NCI-H1694 treated with DMSO at 0.1 percent for 48 hours (cell line): ENCODE measurements around the gene NDOR1.

ENCODE experiments used
- DNase-seq: peaks from one replicate; lab custom pipeline; 2025; lab: John Stamatoyannopoulos, UW

The NDOR1 gene

DNA sequence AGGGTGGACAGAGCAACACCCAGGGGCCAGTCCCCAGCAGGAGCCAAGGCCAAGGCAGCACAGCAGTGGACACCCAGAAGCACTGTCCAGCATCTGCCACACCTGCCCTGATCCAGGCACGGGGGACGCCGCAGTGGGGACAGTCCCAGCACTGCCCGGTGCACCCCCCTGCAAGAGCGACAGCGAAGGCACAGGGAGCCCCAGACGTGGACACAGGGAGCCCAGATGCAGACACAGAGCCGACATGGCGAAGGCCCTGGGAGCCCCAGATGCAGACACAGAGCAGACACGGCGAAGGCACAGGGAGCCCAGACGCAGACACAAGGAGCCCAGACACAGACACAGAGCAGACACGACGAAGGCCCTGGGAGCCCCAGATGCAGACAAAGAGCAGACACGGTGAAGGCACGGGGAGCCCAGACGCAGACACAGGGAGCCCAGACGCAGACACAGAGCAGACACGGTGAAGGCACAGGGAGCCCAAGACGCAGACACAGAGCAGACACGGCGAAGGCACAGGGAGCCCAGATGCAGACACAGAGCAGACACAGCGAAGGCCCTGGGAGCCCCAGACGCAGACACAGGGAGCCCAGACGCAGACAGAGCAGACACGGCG, 21.4 kb upstream of the NDOR1 start:
- no peak for DNase-seq

DNA sequence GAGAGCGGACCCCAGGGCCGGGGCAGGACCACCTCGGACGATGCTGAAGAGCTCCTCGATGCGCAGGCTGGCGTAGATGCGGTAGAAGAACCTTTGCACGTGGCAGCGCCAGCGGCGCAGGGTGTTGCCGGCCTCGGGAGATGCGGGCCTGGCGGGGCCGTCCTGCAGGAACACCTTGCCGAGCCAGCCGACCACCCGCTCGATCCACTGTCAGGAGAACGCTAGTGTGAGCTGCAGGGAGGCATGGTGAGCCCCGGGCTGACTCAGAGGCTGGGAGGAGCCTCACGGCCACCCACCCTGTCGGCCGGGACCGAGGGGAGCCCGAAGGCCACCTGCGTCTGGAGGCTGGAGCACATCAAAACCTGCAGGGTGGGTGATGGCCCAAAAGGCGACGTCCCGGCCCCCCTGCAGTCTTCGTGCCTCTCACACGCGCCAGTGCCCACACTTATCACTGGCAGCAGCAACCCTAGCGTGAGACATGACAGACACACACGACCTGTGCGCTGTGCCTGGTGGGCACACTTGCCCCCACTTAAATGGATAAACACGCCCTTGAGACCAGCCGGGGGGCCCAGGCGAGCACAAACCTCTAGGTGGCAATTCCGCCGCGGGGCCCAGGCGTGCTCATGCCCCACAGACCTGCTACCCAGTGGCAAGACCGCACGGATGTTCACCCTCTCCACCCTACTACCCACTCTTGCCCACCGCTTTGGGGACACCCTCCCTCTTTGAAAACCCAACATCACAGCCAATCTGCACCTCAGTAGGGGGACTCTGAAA, 20.4 kb upstream of the NDOR1 start:
- DNase-seq = no peak

GRCh38 chr9:137185921-137186320, 19.6 kb upstream of the NDOR1 start:
- DNase-seq = no peak

GRCh38 chr9:137186385-137186784, 19.1 kb upstream of the NDOR1 start:
- DNase-seq = no peak

- no peak for DNase-seq
Measured at GRCh38 chr9:137187386-137187785, 18.1 kb upstream of the NDOR1 start.

DNA sequence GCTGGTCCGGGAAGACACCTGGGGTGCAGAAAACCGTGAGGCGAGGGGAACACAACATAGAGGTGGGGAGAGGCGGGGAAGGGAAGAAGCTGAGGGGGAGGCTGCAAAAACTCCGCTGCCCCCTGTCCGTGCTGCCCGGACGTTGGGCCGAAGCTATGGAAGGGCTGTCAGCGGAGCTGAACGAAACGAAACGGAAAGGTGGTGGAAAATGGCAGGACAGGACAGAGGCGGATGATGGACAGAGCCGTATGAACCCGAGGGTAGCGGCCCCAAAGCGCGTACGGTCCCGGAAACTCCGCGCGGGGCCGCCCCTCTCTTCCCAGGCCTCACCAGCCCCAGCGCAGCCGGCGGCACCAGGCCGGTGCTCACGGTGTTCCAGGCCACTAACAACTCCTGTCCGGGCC, 17.4 kb upstream of the NDOR1 start:
- DNase-seq = no peak

DNA sequence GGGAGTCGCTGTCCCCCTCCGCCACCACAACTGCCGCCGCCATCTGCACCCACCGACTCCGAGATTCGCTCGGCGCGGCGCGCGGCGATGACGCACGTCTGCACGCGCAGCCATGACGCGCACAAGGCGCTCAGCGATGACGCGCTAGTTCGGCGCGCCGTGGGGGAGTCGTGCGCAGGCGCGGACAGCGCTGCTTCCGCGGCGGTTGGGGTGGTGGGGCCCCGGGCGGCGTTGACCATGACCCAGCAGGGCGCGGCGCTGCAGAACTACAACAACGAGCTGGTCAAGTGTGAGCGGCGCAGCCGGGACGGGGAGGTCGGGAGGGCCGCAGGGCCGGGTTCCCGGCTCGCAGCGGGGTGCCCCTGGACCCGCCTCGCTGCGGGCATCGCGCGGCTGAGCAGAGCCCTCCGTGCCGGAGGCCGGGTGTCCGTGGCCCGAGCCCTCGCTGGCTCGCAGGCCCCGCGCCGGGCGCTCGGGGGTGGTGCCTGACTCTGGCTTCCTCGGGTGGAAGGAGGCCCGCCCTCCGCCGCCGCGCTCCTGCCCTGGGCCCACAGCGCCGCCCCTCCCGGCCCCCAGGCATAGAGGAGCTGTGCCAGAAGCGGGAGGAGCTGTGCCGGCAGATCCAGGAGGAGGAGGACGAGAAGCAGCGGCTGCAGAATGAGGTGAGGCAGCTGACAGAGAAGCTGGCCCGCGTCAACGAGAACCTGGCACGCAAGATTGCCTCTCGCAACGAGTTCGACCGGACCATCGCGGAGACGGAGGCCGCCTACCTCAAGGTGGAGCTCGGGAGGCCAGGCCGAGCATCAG, 16.8 kb upstream of the NDOR1 start, which contains the start of the genes ANAPC2 and SSNA1:
TSS of gene ANAPC2 (minus strand) at position 71 of the 807 bp plus-strand sequence. CDS start at position 43, 28 bp downstream.
TSS of gene SSNA1 (plus strand) at position 187 of the 807 bp plus-strand sequence. CDS start at position 238, 51 bp downstream.
- peak; percentile 24 for DNase-seq

DNA sequence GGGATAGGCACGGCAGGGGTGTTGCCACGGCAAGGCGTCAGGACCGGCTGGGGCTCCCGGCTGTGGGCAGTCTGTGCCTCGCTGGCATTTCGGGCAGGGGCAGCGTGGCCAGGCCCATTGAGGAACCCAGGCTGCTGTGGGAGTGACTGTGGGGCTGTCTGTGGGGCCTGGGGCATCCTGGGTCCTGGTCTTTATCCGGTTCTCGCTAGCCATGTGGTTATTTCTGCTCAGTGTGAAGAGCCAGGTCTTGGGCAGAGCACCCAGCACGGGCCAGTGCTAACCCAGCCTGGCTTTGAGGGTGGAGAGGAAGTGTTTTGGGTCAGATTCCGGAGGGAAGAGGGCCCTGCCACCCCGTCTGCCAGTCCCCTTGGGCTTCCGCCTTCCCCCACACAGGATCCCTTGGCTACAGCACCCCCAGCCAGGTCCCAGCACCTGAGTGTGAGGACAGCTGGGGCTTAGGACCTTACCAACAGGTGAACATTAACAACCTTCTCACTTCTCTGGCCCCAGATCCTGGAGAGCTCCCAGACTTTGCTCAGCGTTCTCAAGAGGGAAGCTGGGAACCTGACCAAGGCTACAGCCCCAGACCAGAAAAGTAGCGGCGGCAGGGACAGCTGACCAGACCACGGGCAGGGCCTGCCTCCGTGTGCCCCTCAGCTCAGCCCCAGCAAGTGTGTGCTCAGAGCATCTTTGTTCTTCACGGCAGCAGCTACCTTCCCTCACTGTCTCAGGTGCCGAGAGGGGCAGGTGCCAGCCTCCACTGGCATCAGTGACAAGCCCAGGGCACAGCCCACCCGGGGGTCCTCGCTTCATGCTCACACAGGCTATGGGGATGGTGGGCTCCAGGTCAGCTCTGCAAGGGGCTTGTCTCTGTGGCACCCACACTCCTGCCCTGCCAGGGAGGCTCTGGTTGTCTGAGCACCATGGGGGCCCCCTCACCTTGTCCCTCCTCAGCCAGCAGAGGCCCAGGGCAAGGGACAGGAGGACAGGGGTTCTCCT, 15.9 kb upstream of the NDOR1 start:
- no peak for DNase-seq

GRCh38 chr9:137190315-137190856, 15.1 kb upstream of the NDOR1 start:
- no peak for DNase-seq

DNA sequence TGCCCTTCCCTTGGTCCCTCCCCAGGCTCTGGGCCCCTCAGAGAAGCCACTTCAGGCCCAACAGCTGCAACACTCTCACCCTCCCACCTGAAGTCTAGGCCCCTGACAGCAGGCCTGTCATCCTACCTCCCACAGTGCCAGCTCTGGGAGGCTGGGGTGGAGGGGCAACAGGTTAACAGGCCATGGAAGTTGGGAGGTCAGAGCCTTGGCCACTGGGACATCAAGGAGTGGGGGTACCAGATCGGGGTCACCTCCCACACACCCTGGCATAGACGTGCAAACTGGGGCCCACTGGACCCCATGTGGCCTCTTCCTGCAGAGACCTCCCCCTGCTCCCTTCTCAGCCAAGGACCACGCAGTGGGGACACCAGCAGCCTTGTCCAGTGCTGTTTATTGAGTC, 14.3 kb upstream of the NDOR1 start:
- DNase-seq = no peak

DNA sequence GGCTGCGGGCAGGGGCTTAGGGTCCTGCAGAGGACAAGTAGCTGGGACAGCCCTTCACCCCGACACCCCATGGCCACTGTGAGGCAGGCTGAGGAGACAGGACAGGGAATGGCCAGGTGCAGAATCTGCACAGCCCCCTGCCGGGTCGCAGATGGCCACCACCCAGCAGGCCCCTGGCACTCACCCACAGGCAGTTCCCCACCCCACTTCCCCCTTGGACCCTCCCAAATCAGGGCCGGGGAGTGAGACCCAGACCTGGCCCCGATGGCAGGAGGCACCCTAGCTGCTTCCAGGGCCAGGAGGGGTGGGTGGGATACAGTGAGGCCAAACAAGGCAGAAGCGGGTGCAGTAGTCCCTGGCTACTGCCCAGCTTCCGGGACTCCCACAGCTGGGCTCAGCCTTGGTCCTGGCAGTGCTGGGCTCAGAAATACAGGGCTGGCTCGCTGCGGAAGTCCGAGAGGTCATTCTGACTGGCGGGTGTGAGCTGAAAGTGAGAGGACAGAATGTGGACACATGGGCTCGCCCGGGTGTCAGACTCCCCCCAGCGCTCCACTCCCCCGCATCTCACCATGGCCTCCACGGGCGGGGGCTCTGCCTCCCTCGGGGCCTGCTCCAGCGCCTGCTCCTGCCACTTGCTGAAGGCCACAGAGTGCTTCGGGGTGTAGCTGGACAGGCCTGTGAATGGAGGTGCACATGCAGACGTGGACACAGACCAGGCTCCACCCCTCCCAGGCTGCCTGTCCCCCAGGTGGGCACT, 13.6 kb upstream of the NDOR1 start:
- no peak for DNase-seq

DNA sequence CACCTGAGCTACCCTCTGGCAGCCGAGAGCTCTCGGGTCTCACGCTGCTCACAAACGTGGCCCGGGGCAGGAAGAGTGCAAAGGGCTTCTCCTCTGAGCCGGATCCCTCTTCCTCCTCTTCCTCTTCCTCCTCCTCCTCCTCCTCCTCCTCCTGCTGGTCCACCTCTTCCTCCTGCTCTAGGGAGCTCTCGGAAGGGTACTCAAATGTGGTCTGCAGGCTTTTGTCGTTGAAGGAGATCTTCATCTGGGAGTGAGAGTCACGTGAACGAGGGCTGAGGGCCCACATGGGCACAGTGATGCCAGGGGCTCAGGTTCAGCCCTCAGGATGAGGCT, 13.1 kb upstream of the NDOR1 start:
- no peak for DNase-seq

- no peak for DNase-seq
Measured at GRCh38 chr9:137192859-137193258, 12.6 kb upstream of the NDOR1 start.

GRCh38 chr9:137193771-137194170, 11.7 kb upstream of the NDOR1 start:
- DNase-seq = no peak

- no peak for DNase-seq
Measured at GRCh38 chr9:137194388-137194787, 11.1 kb upstream of the NDOR1 start.

DNA sequence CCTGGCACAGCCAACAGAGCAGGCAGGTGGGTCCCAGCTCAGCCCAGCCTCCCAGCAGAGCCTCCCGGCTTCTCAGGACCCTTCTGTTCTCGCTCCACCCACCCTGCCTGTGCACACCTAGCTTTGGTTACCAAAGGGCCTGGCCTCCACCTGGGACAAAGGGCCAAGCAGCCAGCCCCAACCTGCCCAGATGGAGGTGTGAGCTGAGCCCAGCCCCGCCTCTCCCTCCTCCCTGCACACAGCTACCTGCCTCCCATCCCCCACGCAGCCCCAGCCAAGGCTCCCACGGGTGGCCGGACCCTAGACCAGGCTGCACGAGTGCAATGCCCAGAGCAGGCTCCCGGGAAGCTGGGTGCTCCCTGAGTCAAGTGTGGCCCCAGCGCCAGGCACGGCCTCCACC, 10.6 kb upstream of the NDOR1 start:
- DNase-seq = no peak

DNA sequence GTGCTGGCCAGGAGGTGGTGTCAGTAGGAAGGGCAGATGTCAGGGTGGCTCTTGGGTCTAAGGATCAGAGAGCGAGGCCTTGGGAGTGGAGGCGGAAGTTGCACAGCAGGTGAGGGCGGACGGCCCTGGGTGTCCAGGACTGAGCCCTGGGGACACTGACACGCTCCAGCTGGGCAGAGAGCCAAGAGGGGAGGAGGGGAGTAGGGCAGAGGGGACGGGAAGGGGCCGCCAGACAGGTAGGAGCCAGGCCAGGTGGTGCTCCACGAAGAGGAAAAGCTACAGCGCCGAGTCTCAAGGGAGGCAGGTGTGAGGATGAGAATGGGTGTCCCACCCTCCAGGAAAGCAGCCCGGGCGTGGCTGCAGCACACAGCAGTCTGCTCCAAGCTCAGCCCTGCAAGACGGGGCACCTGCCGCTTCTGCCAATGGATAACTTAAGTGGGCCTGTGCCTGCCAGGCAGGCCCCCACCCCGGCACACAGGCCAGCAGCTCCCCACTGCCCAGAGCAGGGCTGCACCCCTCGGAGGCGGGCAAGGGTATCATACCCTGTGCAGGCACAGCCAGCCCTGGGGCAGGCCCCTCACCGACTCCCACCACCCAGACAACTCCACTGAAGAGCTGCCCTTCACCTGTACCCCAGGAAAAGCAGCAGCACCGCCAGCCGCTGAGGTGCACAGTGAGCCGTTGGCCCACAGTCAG, 9.8 kb upstream of the NDOR1 start:
- DNase-seq = no peak

DNA sequence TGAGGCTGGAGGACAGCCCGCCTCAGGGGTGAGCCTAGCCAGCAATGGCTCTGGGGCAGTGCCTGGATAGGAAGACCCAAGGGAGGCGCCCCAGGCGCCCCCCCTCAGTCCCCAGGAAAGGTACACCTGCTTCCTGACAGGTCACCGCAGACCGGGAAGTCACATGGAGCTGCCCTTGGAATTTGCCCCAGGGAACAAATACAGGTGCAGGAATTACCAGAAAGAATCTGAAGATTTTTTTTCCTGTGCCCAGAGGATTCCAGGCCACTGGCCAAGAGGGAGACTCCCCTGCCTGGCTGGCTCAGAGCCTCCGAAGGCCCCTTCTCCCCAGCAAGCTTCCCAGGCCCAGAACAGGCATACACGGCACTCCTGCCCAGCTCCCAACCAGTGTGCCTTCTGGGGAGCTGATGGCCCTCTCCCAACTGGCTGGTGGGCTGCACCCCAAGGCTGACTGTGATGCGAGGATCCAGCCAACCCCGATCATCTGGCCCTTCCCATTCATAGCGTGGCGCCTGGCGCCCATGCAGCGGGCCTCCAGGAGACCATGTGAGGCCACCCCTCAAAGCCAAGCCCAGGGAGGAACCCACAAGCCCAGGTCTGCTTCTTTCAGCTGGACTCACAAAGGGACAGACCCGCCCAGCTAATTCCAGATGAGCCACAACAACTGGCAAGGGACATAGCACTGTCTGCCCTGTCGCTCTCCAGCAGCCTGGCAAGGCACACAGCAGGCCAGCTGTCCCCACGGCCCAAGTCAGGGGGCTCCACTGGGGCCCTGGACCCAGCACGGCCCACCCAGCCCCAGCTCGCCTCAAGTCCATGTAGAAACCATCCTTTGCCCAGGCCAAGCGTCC, 7.2 kb upstream of the NDOR1 start:
- no peak for DNase-seq

DNA sequence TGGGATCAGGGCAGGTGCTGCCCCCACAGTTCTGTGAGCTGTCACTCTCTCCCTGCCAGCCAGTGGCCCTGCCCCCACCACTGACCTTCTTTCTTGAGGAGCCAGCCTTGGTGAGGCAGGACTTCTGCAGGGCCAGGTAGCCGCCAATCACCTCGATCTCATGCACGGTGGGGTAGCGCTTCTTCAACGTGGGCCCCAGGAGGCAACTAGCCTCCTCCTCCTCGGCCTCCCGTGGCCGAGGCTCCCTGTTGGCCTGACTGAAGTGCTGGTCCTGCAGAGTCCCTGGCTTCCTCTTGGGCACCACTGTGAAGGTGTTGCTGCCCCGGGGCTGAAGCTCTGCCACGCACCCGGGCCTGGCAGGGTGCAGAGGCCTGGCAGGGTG, 6.6 kb upstream of the NDOR1 start:
- DNase-seq = no peak
